GM13976 (cell line): Measurements from ENCODE around the gene CNTD1.

Experiments used
- DNase-seq: peaks from one replicate; pipeline ENCODE4 v3.0.0; 2012; ENCODE audit warnings: low spot score
- CTCF ChIP-seq: IDR thresholded peaks from 2 replicates; pipeline ENCODE4 v1.5.1; 2012; ENCODE audit warnings: borderline replicate concordance, mild to moderate bottlenecking; ENCODE audit not compliant: insufficient read depth; ENCODE audit errors: extremely low read depth, missing control alignments, control extremely low read depth
- in situ Hi-C: fragments of 300-500 bp; cut with MboI; formaldehyde crosslinking; loops from one replicate; pipeline ENCODE4 v1.12.0; 2022; ENCODE audit warnings: low sequenced_read_pairs, mixed read lengths, inconsistent platforms; ENCODE audit not compliant: unreplicated experiment

The CNTD1 gene

GRCh38 chr17:42827472-42827871 lies 28.8 kb downstream of the CNTD1 start:
- no peak for TF ChIP-seq CTCF
- no peak for DNase-seq
- in situ Hi-C loops = no loop called here

- in situ Hi-C loops = no loop called here
- DNase-seq = no peak
- TF ChIP-seq CTCF = no peak
These were observed 32.3 kb downstream of the CNTD1 start for GRCh38 chr17:42830971-42831370.

GRCh38 chr17:42832213-42832933 lies 33.7 kb downstream of the CNTD1 start:
- in situ Hi-C loops = no loop called here
- no peak for TF ChIP-seq CTCF
- DNase-seq = no peak

GRCh38 chr17:42832934-42833766 lies 34.5 kb downstream of the CNTD1 start, which contains the start of gene PSME3:
TSS of gene PSME3 (plus strand) at chr17:42833397. CDS start at chr17:42833632, 235 bp downstream.
- DNase-seq = peak; percentile 95
- TF ChIP-seq CTCF = no peak
- in situ Hi-C loops = no loop called here

- in situ Hi-C loops = no loop called here
- no peak for DNase-seq
- no peak for TF ChIP-seq CTCF
These were observed 35.2 kb downstream of the CNTD1 start for GRCh38 chr17:42833767-42834422.

- DNase-seq = no peak
- in situ Hi-C loops = no loop called here
- no peak for TF ChIP-seq CTCF
These were observed 37.1 kb downstream of the CNTD1 start for GRCh38 chr17:42835732-42836131.
